Pons (tissue), 1 donor: ENCODE results near the gene CDK6.
A peak's percentile ranks its signal among the peaks of the same experiment; 100 is the strongest.
"Not testable (repeated sequence)": the region's sequence is repeated elsewhere in the genome, so short reads cannot be mapped to it uniquely, and the experiment has no call there.

Experiments used
- DNase-seq: peaks from one replicate; pipeline ENCODE4 v3.0.0-alpha.2; 2016; ENCODE audit warnings: low spot score

CDK6 gene

DNA sequence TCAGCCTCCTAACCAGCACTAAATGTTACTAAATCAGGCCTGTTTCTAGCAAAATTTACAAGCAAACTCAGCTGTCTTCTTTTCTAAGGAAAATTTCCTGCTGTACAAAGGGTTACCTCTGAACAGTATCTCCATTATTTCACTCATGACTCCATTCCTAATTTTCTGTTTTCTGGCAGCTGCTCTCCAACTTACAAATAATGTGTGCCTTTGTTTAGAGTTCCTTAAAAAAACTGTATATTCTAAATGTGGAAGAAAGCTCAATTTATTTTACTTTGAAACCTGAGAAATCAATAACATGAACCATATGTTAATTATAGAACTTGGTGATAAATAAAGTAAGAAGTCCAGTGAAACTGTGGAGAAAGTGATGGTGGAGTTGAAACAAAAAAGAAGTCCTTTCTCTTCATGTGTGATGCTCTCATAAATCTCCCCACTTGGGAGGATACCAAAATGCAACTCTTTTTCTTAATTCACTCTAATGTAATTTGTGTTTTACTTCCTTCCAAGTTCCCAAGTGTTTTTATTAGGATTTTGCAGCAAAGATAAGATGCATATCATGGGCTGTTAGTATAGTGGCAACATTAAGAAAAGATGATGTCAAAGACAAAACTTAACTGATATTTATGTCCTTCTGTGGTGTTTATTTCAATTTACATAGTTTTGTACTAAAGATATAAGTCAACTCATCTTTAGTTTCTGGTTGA, 74.8 kb downstream of the CDK6 start:
- peak; percentile 91 for DNase-seq

DNA sequence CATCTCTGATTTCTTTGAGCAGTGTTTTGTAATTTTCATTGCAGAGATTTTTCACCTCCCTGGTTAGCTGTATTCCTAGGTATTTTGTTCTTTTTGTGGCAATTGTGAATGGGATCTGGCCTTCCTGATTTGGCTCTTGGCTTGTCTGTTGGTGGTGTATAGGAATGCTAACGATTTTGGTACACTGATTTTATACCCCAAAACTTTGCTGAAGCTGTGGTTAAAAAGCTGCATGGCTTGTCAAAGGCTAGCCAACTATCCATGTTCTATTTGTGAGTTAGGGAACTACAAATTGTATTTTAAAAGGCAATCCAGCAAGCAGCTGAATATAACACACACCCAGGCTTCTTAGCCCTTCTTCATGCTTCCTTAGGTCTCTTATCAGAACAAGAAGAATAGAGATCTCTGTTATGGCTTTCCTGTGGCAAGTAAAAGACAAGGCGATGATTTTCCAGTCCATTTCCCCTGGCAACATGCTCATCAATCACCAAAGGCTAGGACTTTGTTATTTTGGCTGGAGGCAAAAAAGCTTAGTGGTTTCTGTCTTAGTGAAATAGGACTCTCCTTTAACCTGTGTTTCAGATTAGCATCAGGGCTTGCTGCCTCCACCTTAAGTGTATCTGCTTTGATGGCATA, 77.5 kb downstream of the CDK6 start:
- DNase-seq: no peak

DNA sequence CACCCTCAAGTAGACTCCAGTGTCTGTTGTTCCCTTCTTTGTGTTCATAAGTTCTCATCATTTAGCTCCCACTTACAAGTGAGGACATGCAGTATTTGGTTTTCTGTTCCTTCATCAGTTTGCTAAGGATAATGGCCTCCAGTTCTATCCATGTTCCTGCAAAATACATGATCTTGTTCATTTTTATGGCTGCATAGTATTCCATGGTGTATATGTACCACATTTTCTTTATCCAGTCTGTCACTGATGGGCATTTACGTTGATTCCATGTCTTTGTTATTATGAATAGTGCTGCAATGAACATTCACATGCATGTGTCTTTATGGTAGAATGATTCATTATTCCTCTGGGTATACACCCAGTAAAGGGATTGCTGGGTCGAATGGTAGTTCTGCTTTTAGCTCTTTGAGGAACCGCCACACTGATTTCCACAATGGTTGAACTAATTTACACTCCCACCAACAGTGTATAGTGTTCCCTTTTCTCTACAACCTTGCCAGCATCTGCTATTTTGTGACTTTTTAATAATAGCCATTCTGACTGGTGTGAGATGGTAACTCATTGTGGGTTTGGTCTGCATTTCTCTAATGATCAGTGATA, 79.0 kb downstream of the CDK6 start:
- DNase-seq: not testable (repeated sequence)

DNA sequence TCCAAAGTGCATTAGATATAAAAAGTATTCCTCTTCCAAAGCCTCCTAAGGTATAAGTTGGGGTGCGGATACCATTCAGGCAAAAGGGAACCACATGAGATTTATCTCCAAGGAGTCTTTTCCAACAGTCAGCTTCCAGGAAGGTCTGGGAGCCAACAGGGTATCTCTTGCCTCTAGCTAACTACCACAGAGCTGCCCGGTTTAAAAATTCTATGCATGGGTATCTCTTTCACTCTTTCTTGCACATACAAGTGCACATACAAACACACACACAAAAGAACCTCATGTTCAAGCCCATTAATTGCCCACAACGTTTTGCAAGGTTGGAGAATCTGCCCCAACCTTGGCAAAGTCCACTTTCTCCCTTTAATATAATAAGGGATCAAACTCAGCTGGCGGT, 80.7 kb downstream of the CDK6 start:
- DNase-seq: no peak

DNA sequence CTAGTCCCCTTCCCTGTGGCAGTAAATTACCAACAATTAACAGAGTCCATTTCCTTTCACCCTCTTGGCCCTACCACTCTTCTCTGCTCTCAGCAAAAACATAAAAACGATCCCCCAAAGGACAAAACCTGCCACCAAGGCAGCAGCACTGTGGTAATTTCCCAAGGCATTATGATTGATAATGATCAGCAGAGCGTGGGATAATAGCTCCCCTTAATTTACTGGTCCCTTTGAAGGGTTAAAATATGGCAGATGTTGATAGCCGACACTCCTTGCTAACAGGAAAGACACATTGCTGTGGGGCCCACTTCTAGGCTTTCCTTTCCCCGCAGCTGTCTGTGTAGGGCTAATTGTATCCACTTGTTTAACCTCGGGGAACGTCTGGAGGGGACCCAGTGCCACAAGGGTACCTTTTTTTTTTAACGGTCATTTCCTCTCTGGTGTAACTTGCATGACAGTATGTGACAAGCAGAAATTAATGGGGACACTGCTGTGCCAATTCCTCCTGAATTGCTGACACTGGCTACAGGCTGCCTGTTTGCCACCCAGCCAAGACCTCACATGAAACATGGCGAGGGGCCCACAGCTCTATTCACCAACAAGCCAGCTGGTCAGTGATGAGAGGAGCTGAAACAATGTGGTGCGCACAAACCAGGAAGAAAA, 81.3 kb downstream of the CDK6 start:
- peak; percentile 82 for DNase-seq

DNA sequence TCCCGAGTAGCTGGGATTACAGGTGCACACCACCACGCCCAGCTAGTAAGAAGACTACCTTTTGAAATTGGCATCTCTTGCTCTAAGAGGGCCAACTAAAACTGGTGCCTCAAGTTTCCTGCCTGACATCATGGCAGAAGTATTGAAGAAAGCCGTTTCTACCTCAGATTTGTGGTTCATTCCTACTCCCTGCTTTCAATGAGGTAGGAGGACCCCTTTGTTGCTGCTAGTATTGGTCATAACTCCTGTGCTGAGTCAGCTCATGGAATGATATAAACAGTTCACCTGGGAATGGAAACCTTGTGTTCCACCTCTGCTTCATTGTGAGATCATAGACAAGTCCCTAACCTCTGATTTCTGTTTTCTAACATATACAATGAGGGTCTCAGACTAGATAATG, 82.8 kb downstream of the CDK6 start:
- no peak for DNase-seq

DNA sequence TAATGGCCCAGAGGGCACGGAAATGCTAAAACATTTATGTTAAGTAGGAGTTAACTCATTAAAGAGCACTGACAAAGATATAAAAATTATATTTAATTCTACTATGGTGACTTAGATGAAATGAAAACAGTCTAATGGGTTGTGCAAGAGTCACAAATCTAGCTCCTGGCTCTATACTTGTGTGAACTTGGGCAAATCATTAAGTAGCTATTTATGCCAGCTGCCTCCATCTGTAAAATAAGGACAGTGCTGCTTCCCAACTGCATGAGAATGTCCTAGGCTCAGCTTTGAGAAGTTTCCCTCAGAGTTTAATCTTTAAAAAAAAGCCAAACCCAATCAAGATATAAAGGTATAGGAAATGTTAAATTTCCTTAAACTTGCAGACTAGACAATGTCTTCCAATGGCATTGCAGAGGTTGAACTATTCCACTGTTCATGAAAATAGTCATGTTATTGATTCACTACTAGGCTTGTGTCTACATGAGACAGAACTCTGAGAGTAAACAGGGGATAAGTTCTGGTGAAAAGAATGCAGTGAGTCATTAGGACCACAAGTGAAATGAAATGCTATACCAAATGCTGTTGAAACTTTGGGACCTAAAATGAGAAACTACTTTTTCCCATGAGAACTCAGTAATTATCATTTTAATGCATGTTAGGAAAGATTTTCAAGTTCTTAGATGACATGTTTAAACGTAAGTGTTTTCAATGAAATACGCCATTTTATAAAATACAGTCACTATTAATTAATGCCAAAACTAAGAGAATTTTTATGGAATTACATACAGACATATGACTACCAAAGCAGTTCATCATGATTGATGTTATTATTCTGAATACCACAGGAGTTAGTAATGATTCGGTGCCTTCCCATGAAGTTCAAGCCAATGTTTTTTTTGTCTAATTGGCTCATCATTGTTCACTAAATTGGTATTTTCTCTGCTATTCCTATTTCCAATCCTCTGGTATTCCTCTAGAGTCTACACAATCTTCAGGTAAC, 84.2 kb downstream of the CDK6 start:
- no peak for DNase-seq

DNA sequence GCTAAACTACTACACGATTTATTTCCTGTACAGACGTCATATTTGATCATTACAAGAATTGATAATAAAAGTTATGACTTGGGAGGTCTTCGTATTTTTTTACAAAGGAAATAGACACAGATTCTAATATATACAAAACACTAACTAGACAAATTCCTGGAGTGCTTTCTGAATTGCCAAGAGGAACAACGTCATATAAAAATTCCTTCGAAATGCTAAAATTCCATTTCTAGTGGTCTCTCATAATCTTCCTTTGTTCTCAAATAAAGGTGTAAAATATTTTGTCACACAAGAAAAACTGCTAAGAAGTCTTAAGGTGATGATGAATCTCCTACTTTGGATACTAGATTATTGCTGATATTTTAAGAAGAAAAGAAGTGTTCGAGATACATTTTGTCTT, 85.4 kb downstream of the CDK6 start:
- no peak for DNase-seq

DNA sequence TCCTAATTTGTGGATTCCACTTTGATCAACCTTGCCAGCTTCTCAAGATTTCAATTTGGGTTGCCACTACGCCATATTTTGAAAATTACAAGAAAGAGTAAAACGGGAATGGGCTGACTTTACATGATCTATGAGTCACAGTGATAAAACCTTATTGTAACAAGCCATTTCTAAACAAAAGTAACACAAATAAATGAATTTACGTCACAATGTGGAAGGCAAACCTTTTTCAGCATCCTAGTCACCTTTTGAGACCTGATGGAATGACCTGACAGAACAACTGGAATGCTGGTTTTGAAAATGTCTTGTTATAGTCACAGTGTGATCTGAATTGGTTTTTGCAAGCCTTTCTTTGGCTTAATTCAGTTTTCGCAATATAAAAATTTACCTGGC, 85.9 kb downstream of the CDK6 start:
- no peak for DNase-seq

DNA sequence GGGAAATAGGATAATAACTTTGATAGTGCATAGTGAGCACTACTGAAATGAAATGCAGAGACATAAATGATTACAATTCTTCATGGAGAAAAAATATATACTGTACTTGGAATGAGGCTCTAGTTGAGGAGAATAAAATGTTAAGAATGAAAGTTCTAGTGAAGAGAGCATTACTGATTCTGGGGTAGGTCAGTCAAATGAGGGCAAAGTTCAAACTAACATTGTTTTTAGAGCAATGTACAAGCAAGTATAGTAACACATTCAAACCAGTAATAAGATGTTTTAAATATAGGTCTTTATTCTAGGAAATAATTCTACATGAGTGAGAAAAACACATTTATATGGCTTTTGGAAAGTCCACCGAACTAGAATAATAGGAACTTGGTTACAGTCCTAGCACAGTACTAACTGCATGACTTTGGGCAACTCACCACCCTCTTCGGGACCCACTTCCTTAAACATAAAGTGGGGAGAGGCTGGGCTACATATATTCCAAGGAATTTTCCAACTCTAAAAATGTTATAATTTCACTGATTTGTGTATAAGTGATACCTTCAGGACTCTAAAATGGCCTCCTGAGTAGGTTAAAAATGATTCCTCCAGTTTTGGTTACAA, 86.4 kb downstream of the CDK6 start:
- DNase-seq: no peak

DNA sequence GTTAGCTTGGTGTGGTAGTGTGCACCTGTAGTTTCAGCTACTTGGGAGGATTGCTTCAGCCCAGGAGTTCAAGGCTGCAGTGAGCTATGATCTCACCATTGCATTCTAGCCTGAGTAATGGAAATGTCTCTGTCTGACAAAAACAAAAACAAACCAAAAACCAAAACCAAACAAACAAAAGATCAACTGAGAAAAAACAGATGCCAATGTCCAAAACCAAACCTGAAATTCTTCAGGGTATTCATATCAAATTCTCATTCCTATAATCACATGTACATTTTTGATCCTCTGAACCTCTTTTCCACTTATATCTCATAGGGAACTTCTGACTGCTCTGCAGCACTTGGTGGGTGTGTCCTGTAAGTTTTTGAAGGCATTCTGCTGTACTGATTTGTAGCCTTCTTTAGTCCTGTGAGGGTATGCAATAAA, 87.0 kb downstream of the CDK6 start:
- DNase-seq: no peak

DNA sequence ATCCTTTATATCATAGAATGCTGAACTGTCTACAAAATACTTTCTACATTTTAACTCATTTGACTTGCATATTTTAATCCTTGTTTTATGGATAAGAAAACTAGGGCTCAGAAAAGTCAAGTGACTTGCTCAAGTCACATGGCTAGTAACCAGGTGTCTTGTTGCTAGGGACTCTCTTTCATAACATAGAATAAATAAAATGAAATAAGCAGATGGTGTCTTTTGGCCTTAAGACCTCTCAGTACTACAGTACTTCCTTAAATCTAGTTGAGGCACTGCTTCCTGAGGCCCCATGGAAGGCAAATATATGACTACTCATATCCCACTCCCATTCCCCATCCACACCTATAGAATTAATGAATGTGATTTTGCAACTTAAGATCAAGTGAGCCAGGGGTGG, 87.9 kb downstream of the CDK6 start:
- no peak for DNase-seq

DNA sequence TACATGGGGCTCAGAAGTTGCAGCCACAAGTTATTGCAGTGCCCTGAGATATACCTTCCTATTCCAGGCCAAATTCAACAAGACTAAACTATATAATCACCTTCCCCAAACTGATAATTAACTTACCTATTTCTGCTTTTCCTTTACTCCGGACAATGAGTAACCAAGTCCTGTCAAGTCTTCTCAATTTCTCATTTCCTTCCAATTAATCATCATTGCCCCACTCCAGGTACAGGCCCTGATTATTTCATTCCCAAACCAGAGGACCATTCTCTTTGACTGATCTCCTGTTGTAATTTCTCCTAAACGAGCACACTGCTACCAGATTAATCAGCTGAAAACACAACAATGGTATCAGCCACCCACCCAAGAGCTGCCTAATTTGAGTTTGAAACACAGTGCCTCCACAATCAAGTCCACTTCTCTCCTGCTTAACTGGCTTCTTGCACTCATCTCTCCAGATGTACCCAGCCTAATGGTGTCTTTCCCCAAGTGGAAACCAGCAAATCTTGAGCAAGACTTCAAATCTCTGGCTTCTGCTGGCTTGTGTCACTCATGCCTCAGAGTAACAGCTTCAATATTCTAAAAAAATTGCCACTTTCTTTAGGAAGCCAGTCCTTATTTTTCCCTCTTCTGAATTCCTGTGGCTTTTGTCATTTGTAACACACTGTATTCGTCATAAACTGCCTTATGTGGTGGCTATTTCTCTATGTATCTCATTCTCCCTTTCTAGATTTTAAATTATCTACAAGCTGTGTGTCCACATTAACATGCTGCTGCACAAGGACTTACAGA, 89.1 kb downstream of the CDK6 start:
- DNase-seq: no peak

DNA sequence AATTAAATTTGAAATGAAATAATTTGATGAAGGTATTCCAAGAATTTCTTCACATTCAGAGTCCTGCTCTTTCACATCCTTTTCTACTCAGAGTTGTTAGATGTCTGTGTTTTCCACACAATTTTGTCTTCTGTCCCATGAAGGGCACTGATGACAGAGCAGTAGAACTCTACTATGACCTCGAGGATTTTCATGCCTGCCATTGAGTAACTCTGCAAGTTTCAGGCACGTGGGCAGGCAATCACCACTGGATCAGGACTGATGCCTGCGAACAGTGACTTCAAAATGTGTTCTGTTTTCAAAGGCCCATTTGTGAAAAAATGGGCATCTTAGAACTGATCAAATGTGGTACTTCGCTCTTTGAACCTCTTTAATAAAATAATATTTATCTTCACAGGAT, 91.1 kb downstream of the CDK6 start:
- DNase-seq: no peak

DNA sequence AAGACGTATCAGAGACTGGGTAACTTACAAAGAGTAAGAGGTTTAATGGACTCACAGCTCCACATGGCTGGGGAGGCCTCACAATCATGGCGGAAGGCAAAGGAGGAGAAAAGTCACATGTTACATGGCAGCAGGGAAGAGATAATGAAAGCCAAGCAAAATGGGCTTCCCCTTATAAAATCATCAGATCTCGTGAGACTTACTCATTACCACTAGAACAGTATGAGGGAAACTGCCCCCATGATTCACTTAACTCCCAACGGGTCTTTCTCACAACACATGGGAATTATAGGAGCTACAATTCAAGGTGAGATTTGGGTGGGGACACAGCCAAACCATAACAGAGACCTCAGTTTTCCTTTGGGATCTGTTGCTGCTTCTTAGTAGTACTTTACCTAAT, 92.2 kb downstream of the CDK6 start:
- DNase-seq: not testable (repeated sequence)

DNA sequence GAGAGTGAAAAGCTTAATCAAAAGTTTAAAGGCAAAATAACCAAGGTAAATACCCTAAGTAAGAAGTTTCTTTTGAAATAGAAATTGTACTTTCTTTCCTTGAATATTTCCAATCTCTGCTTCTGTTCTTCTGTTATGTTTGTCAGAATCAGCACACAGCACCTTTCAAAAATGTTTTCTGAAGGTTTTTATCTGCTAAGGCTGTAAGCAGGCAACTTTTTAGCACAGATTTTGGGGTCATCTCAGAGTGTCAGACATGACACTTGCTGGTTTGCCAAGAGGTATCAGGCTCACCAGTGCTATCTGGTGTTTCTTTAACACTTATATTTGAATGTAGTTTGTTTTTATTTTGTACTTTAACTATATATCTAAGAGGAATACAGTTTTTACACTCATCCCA, 94.2 kb downstream of the CDK6 start:
- DNase-seq: no peak

DNA sequence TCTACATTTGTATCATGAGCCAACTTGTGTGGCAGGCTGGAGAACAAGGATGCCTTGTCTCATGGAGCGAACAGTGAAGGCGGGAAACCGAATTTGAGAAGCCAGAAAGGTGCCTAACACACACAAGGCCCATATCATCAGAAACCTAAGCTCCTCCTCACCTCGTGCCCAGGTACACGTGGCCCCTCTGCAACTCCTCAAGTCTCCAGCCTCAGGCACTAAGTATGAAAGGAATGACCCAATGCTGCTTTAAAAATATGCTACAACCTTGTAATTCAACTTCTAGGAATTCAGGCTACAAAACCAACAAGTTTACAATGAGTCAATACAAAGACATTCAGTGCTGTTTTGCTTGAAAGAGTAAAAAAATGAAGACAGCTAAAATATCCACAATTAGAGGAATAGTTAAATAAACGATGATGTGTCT, 95.7 kb downstream of the CDK6 start:
- DNase-seq: peak; percentile 57

DNA sequence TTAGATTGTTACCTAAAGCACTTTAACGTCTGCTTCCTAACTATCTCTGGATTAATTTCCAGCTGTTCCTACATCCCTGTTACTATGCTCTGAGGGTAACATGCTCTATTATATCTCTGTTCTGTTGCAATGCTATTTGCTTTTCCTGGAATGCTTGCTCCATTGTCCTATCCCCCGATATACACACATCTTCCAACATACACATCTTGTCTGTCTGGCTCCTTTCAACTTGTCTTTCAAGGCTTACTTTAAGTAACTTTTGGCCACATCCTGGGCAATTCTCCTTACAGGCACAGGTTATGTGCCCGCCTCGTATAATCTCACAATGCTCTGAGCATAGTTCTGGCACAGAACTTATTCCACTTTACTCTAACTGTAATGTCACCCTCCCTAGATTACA, 96.2 kb downstream of the CDK6 start:
- no peak for DNase-seq

DNA sequence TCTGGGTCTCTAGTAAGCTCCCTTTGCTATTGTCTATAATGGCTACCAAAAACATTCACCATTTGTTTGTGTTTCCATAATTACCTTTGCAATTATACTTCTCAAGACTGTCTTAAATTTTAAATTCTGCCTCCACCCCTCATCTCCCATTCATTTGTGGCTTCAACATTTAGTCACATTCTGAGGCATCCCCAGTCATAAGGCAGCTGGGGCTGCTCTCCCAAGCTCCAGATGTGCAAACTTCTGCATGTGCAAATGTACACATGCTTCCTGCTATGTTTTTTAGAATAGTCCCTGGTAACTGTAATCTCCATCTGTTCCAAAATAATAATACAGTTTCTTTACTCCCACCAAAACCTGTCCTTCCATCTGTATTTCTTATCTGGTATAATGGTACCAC, 97.3 kb downstream of the CDK6 start:
- no peak for DNase-seq

DNA sequence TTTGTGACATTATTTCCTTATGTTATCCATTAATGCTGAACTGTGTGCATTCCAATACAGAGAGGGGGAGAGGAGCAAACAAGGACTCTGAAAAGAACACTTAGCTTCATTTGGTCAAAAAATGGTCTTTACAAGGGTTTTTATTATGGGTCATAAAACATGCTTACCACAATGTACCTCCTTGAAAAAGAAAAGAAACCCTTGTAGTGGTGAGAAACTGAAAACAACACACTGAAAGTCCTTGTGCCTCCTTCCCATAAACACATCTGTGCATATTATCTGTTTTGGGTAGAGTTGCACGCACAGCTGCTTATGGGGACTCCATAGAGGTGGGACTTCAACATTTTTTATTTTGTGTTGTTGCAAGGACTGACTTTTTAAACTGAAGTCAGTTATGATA, 98.7 kb downstream of the CDK6 start:
- DNase-seq: no peak

DNA sequence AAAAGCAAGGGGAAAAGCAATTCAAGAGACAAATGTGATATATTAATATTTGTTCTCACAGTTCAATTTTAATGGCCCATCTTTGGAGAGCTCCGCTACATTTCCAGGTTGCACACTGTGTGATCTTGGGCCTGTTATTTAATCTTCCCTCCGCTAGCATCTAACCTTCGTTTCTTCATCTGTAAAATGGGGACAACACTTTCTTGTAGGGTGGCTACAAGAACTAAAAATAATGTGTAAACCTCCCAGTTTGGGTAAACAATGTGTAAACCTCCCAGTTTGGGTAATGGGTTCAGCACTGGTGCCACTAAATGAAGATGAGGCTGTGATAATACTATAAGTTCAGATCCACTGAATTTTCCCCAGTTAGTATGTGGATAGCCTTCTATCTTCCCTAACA, 99.5 kb downstream of the CDK6 start:
- DNase-seq: no peak
